ENCODE results near the gene EVA1A. TPM values are rescaled to one million over a fixed set of nuclear protein-coding genes. Genes with fewer than 3 reads are reported as not detected.

The EVA1A gene
- total and polyA plus RNA-seq, 2 of the 8 experiments (the other 6 are each of a cell fraction or from before 2014, with no cell fraction given), result 2.4 to 4.3 TPM

- no peak for TF ChIP-seq RFX5 (IDR thresholded peaks at IDR 0.05; ENCODE audit: borderline replicate concordance, low read depth, low read length)
- no peak for TF ChIP-seq SIRT6 (IDR thresholded peaks at IDR 0.05; ENCODE audit: low read length)
Measured at GRCh38 chr2:75577280-75577679, 16.5 kb upstream of the EVA1A start (continued).

All from H1 (cell line).